IMR-90 (cell line): Measurements from ENCODE around the gene UBE3B. TPM values are rescaled to one million over a fixed set of nuclear protein-coding genes. Genes with fewer than 3 reads are reported as not detected.

ENCODE experiments used
- ATAC-seq: fragments of 200-7000 bp; cut with Tn5 transposase; 2 replicates; pipeline ENCODE4 v1.9.1; 2020; ENCODE audit warnings: low read depth, mild to moderate bottlenecking, moderate library complexity
- BruUV-seq: library from RNA; stranded (reverse); fragments of 400-500 nt; replicated peaks from 2 replicates; lab custom pipeline; 2021; lab: Mats Ljungman, UMichigan
- CTCF ChIA-PET: fragments of 300-600 bp; formaldehyde crosslinking; extraction: SDS; loops from one replicate; lab custom pipeline; 2021; ENCODE audit warnings: antibody characterized with exemption; lab: Yijun Ruan, JAX
- POLR2A ChIA-PET: fragments of 300-600 bp; sonication (Branson Sonifier 250); formaldehyde crosslinking; loops from one replicate; lab custom pipeline; 2022; ENCODE audit warnings: antibody characterized with exemption; ENCODE audit not compliant: unreplicated experiment; lab: Charles Lee
- DNase-seq: peaks from one replicate; pipeline ENCODE4 v3.0.0; 2013
- H2AFZ ChIP-seq: replicated peaks from 2 replicates; pipeline ENCODE3; 2013; ENCODE audit warnings: low read length, mild to moderate bottlenecking; ENCODE audit not compliant: poor library complexity
- H2AK5ac ChIP-seq: 2 replicates; pipeline ENCODE4 v1.6.1; 2013; ENCODE audit warnings: low read depth, low read length, inconsistent platforms
- H2AK9ac ChIP-seq: replicated peaks from 2 replicates; pipeline ENCODE3; 2013; ENCODE audit warnings: mild to moderate bottlenecking, low read depth, low read length, moderate library complexity; ENCODE audit not compliant: poor library complexity
- H2BK120ac ChIP-seq: 2 replicates; pipeline ENCODE4 v1.6.1; 2013; ENCODE audit warnings: low read depth, low read length, inconsistent platforms
- H2BK15ac ChIP-seq: 3 replicates; pipeline ENCODE4 v1.6.1; 2013; ENCODE audit warnings: low read depth, low read length, inconsistent platforms
- H2BK20ac ChIP-seq: 2 replicates; pipeline ENCODE4 v1.6.1; 2013; ENCODE audit warnings: low read depth, mild to moderate bottlenecking, inconsistent platforms, low read length, moderate library complexity
- H2BK5ac ChIP-seq: 2 replicates; pipeline ENCODE4 v1.6.1; 2013; ENCODE audit warnings: mild to moderate bottlenecking, low read depth, low read length, inconsistent platforms; ENCODE audit not compliant: poor library complexity, severe bottlenecking
- H3K14ac ChIP-seq: replicated peaks from 2 replicates; pipeline ENCODE4 v1.6.1; 2013; ENCODE audit warnings: low read depth, low read length, inconsistent platforms
- H3K18ac ChIP-seq: 2 replicates; pipeline ENCODE4 v1.6.1; 2013; ENCODE audit warnings: low read depth, low read length, control low read depth
- H3K23ac ChIP-seq: 2 replicates; pipeline ENCODE4 v1.6.1; 2013; ENCODE audit warnings: low read depth, low read length, inconsistent platforms
- H3K27ac ChIP-seq: 2 replicates; pipeline ENCODE4 v1.5.1; 2013; ENCODE audit warnings: mild to moderate bottlenecking, control low read depth, low read length; ENCODE audit not compliant: insufficient read depth
- H3K27me3 ChIP-seq: 2 replicates; pipeline ENCODE4 v1.6.1; 2013; ENCODE audit warnings: low read length; ENCODE audit not compliant: control insufficient read depth, insufficient read depth
- H3K36me3 ChIP-seq: 2 replicates; pipeline ENCODE4 v1.6.1; 2013; ENCODE audit warnings: low read length, mixed read lengths; ENCODE audit not compliant: control insufficient read depth, insufficient read depth
- H3K4ac ChIP-seq: 2 replicates; pipeline ENCODE4 v1.6.1; 2013; ENCODE audit warnings: low read depth, low read length, inconsistent platforms
- H3K4me1 ChIP-seq: 2 replicates; pipeline ENCODE4 v1.6.1; 2013; ENCODE audit warnings: low read length, mixed read lengths; ENCODE audit not compliant: control insufficient read depth, insufficient read depth
- H3K4me2 ChIP-seq: 2 replicates; pipeline ENCODE4 v1.6.1; 2013; ENCODE audit warnings: low read depth, mild to moderate bottlenecking, control low read depth, low read length, moderate library complexity
- H3K4me3 ChIP-seq: 2 replicates; pipeline ENCODE4 v1.5.1; 2013; ENCODE audit warnings: low read depth, mild to moderate bottlenecking, control low read depth, low read length, moderate library complexity; ENCODE audit not compliant: insufficient read depth
- H3K56ac ChIP-seq: 2 replicates; pipeline ENCODE4 v1.6.1; 2013; ENCODE audit warnings: low read length, inconsistent platforms; ENCODE audit not compliant: insufficient read depth; ENCODE audit errors: extremely low read depth
- H3K79me1 ChIP-seq, 2 experiments: 2 replicates each; pipeline ENCODE4 v1.6.1; 2013; ENCODE audit warnings: low read length in 2 of 2, inconsistent platforms in 1 of 2, low read depth in 1 of 2
- H3K9ac ChIP-seq: 2 replicates; pipeline ENCODE4 v1.6.1; 2013; ENCODE audit warnings: low read depth, low read length, control low read depth
- H3K9me1 ChIP-seq: 2 replicates; pipeline ENCODE4 v1.6.1; 2013; ENCODE audit warnings: low read length, inconsistent platforms; ENCODE audit not compliant: insufficient read depth
- H3K9me3 ChIP-seq: 2 replicates; pipeline ENCODE4 v1.6.1; 2013; ENCODE audit warnings: low read length; ENCODE audit not compliant: control insufficient read depth, insufficient read depth
- H4K20me1 ChIP-seq: 2 replicates; pipeline ENCODE4 v1.6.1; 2013; ENCODE audit warnings: low read length, inconsistent platforms; ENCODE audit not compliant: insufficient read depth
- H4K5ac ChIP-seq: 2 replicates; pipeline ENCODE4 v1.6.1; 2013; ENCODE audit warnings: mild to moderate bottlenecking, low read depth, low read length, control low read depth
- H4K8ac ChIP-seq, 2 experiments: 2 replicates each; pipeline ENCODE4 v1.6.1; 2013; ENCODE audit warnings: low read depth in 2 of 2, low read length in 2 of 2, control low read depth in 1 of 2, inconsistent platforms in 1 of 2
- H4K91ac ChIP-seq: 2 replicates; pipeline ENCODE4 v1.6.1; 2013; ENCODE audit warnings: low read depth, low read length, inconsistent platforms; ENCODE audit not compliant: insufficient read depth
- BHLHE40 ChIP-seq: fragments of 150-350 bp; IDR thresholded peaks from 2 replicates; pipeline ENCODE4 v1.6.1; 2016; ENCODE audit warnings: mild to moderate bottlenecking, low read depth, low read length
- FOS ChIP-seq: fragments of 150-350 bp; IDR thresholded peaks from 2 replicates; pipeline ENCODE4 v1.6.1; 2016; ENCODE audit warnings: low read depth, low read length
- RCOR1 ChIP-seq: IDR thresholded peaks from 2 replicates; pipeline ENCODE4 v1.6.1; 2012; ENCODE audit warnings: mild to moderate bottlenecking, low read length, improper control_type of control experiment; ENCODE audit not compliant: insufficient replicate concordance
- RFX5 ChIP-seq: IDR thresholded peaks from 2 replicates; pipeline ENCODE4 v1.8.0; 2012; ENCODE audit warnings: low read depth, mild to moderate bottlenecking, low read length, moderate library complexity
- SMC3 ChIP-seq: fragments of 150-350 bp; IDR thresholded peaks from 2 replicates; pipeline ENCODE4 v1.6.1; 2016; ENCODE audit warnings: low read depth, mild to moderate bottlenecking, antibody characterized with exemption, low read length, moderate library complexity
- WGBS, 2 experiments: methylation state at CpG; one replicate each; pipeline versions ENCODE4 v1.1.5 to v1.1.7; 2013; ENCODE audit warnings: missing lambda C conversion rate in 2 of 2; ENCODE audit not compliant: insufficient read length in 1 of 2; ENCODE audit errors: extremely low coverage in 2 of 2; 5-methylcytosine and 5-hydroxymethylcytosine counted together
- dilution Hi-C: fragments of 300-500 bp; cut with HindIII; formaldehyde crosslinking; loops from one replicate; pipeline ENCODE4 v1.14.3; 2018; ENCODE audit warnings: low sequenced_read_pairs; ENCODE audit not compliant: unreplicated experiment
- in situ Hi-C: fragments of 300-500 bp; cut with MboI; formaldehyde crosslinking; loops from 3 replicates; pipeline ENCODE4 v1.14.3; 2019; ENCODE audit warnings: low sequenced_read_pairs, inconsistent platforms, mixed read lengths
- intact Hi-C: fragments of 100-400 bp; cut with micrococcal nuclease; formaldehyde crosslinking; loops from 2 replicates; pipeline ENCODE4 v1.10.0; 2022
- polyA plus RNA-seq, 3 experiments: library from polyadenylated mRNA; depleted of rRNA; stranded (reverse); fragments of >200 nt; gene quantifications; 2 replicates each; pipeline ENCODE4 v1.2.3, GENCODE V29; 2012; ENCODE audit warnings: low replicate concordance in 1 of 3
- total RNA-seq: library from RNA; depleted of rRNA; stranded (reverse); fragments of >200 nt; gene quantifications from 2 replicates; pipeline ENCODE4 v1.2.3, GENCODE V29; 2012
- TF ChIP-seq, protein P1 (sequence below): fragments of 150-350 bp; IDR thresholded peaks from 2 replicates; pipeline ENCODE4 v1.6.1; 2017; ENCODE audit warnings: mild to moderate bottlenecking, antibody characterized with exemption, low read length, low read depth
- TF ChIP-seq, protein P2 (sequence below): fragments of 150-350 bp; IDR thresholded peaks from 2 replicates; pipeline ENCODE4 v1.6.1; 2016; ENCODE audit warnings: low read depth, mild to moderate bottlenecking, low read length, moderate library complexity, borderline replicate concordance

UBE3B gene
- total and polyA plus RNA-seq, 2 of the 4 experiments (the other 2 are of a cell fraction) = 18.8 to 24.9 TPM

DNA sequence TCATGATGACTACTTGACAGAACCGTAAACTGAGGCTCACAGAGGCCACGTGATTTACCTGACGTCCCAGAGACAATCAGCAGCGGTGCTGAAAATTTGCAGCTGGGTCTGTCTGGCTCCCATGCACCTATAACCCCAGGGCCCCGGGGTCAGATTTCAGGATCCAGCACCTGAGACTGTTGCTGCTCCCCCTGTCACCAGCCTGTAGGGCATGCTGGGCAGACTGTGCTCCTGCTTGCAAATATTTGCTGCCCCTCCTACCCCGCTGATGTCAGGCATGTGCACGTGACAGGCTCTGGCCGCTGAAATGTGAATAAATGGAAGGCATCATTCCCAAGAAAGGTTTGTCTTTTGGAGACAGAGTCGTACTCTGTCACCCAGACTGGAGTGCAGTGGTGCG, 89.9 kb downstream of the UBE3B start:
- H2AK5ac ChIP-seq = no peak overlapping the region
- TF ChIP-seq, protein P1, sequence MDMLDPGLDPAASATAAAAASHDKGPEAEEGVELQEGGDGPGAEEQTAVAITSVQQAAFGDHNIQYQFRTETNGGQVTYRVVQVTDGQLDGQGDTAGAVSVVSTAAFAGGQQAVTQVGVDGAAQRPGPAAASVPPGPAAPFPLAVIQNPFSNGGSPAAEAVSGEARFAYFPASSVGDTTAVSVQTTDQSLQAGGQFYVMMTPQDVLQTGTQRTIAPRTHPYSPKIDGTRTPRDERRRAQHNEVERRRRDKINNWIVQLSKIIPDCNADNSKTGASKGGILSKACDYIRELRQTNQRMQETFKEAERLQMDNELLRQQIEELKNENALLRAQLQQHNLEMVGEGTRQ = no peak
- no peak for TF ChIP-seq RCOR1
- TF ChIP-seq BHLHE40 = no peak
- no peak for TF ChIP-seq FOS
- no peak for TF ChIP-seq RFX5
- no peak for TF ChIP-seq SMC3
- TF ChIP-seq, protein P2, sequence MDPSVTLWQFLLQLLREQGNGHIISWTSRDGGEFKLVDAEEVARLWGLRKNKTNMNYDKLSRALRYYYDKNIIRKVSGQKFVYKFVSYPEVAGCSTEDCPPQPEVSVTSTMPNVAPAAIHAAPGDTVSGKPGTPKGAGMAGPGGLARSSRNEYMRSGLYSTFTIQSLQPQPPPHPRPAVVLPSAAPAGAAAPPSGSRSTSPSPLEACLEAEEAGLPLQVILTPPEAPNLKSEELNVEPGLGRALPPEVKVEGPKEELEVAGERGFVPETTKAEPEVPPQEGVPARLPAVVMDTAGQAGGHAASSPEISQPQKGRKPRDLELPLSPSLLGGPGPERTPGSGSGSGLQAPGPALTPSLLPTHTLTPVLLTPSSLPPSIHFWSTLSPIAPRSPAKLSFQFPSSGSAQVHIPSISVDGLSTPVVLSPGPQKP = no peak
- H3K27ac ChIP-seq = no peak overlapping the region
- H3K4ac ChIP-seq = no peak overlapping the region
- dilution Hi-C loops (no loop called here), in situ Hi-C loops (no loop called here), intact Hi-C loops (no loop called here)
- H3K4me2 ChIP-seq = no peak overlapping the region
- WGBS, 2 experiments = 82% methylated on average over 6 of the region's 10 CpGs; no CpG with 5 or more reads in 1 of the 2 experiments
- H2AK9ac ChIP-seq = no peak overlapping the region
- no peak overlapping the region for H3K9ac ChIP-seq
- no peaks in the 10 kb centered on the region for H3K4me1 ChIP-seq
- no peak overlapping the region for H3K23ac ChIP-seq
- ATAC-seq = no peak
- H2BK20ac ChIP-seq = no peak overlapping the region
- H3K9me1 ChIP-seq = no peaks in the 10 kb centered on the region
- no peak overlapping the region for H3K56ac ChIP-seq
- H2BK15ac ChIP-seq = no peak overlapping the region
- H3K18ac ChIP-seq = no peak overlapping the region
- H3K36me3 ChIP-seq = peaks cover 6% of the 10 kb centered on the region
- no peak overlapping the region for H4K91ac ChIP-seq
- no peak overlapping the region for H2AFZ ChIP-seq
- ChIA-PET CTCF (no interaction called here), POLR2A (no interaction called here)
- no peak overlapping the region for H3K4me3 ChIP-seq
- no TSS peak for BruUV-seq
- H4K5ac ChIP-seq = no peak overlapping the region
- H3K79me1 ChIP-seq = 0 out of 4 replicates have a peak, but pooled peaks cover 0 to 3% of the 10 kb centered on the region in 2 experiments
- no peaks in the 10 kb centered on the region for H4K20me1 ChIP-seq
- no peak overlapping the region for H2BK120ac ChIP-seq
- H3K9me3 ChIP-seq = 0 out of 2 replicates have a peak, but pooled peaks cover under 1% of the 10 kb centered on the region
- no peaks in the 10 kb centered on the region for H3K27me3 ChIP-seq
- no peak overlapping the region for H3K14ac ChIP-seq
- no peak overlapping the region for H4K8ac ChIP-seq
- H2BK5ac ChIP-seq = no peak overlapping the region
- DNase-seq = no peak
